Kidney capillary endothelial cell (primary cell): Measurements from ENCODE around the gene APOBEC3B.
A peak's percentile ranks its signal among the peaks of the same experiment; 100 is the strongest.
"Not testable (repeated sequence)": the region's sequence is repeated elsewhere in the genome, so short reads cannot be mapped to it uniquely, and the experiment has no call there.

Experiments
- DNase-seq: peaks from one replicate; pipeline ENCODE4 v3.0.0-alpha.2; 2018; ENCODE audit warnings: low spot score

Gene APOBEC3B

GRCh38 chr22:38997518-38997917, 15.4 kb downstream of the APOBEC3B start:
- DNase-seq, result no peak

- DNase-seq, result peak; percentile 78
Observed at GRCh38 chr22:39003165-39003638, 21.1 kb downstream of the APOBEC3B start.

GRCh38 chr22:39007177-39007576, 25.0 kb downstream of the APOBEC3B start:
- no peak for DNase-seq

GRCh38 chr22:39008271-39008850, 26.2 kb downstream of the APOBEC3B start:
- DNase-seq, result not testable (repeated sequence)

GRCh38 chr22:39010946-39011345, 28.8 kb downstream of the APOBEC3B start:
- DNase-seq, result no peak

GRCh38 chr22:39012533-39013511, 30.7 kb downstream of the APOBEC3B start:
- no peak for DNase-seq

- not testable (repeated sequence) for DNase-seq
Observed at GRCh38 chr22:39013561-39013941, 31.4 kb downstream of the APOBEC3B start.

- peak; percentile 15 for DNase-seq
Observed at GRCh38 chr22:39013942-39014722, 32.0 kb downstream of the APOBEC3B start, which contains the start of gene APOBEC3C. APOBEC3C (plus strand) TSS chr22:39014257; CDS start chr22:39014363, 106 bp downstream.

GRCh38 chr22:39014723-39015121, 32.6 kb downstream of the APOBEC3B start:
- not testable (repeated sequence) for DNase-seq

GRCh38 chr22:39016592-39016991, 34.4 kb downstream of the APOBEC3B start:
- no peak for DNase-seq

- no peak for DNase-seq
Observed at GRCh38 chr22:39017596-39018365, 35.6 kb downstream of the APOBEC3B start.

GRCh38 chr22:39020021-39020651, 38.0 kb downstream of the APOBEC3B start:
- DNase-seq, result not testable (repeated sequence)

- DNase-seq, result no peak
Observed at GRCh38 chr22:39021552-39022250, 39.6 kb downstream of the APOBEC3B start.

- no peak for DNase-seq
Observed at GRCh38 chr22:39024519-39025308, 42.6 kb downstream of the APOBEC3B start.

- DNase-seq, result no peak
Observed at GRCh38 chr22:39026509-39027150, 44.5 kb downstream of the APOBEC3B start.

- no peak for DNase-seq
Observed at GRCh38 chr22:39027717-39028116, 45.6 kb downstream of the APOBEC3B start.

GRCh38 chr22:39028281-39028680, 46.1 kb downstream of the APOBEC3B start:
- no peak for DNase-seq

- DNase-seq, result no peak
Observed at GRCh38 chr22:39029227-39029626, 47.1 kb downstream of the APOBEC3B start.

- no peak for DNase-seq
Observed at GRCh38 chr22:39030705-39031104, 48.6 kb downstream of the APOBEC3B start.
